ENCODE measurements around the gene NUP160.

GRCh38 chr11:47848700-47849155, 578 bp upstream of the NUP160 start:
- no peak for TF ChIP-seq POLR2A (IDR thresholded peaks at IDR 0.05; ENCODE audit: low read length)
- TF ChIP-seq GATA1 (IDR thresholded peaks at IDR 0.05; ENCODE audit: low read depth, low read length) = no peak

All from erythroblast (primary cell).